Neural progenitor cell (in vitro differentiated cells): ENCODE results near the gene DCDC1.

Experiments
- CTCF ChIP-seq: fragments of 200-600 bp; sonication (generic); IDR thresholded peaks from 2 replicates; pipeline ENCODE4 v1.5.1; 2017; ENCODE audit warnings: antibody characterized with exemption, mild to moderate bottlenecking
- EZH2 ChIP-seq: fragments of 200-600 bp; sonication (generic); IDR thresholded peaks from 2 replicates; pipeline ENCODE4 v1.6.1; 2017; ENCODE audit warnings: antibody characterized with exemption, mild to moderate bottlenecking, moderate library complexity

- TF ChIP-seq EZH2 (no peak), CTCF (no peak)
These were observed 385.1 kb downstream of the DCDC1 start for GRCh38 chr11:30984442-30984816.
